HG02970 (cell line): Measurements from ENCODE around the gene LINC00632.
A peak's percentile ranks its signal among the peaks of the same experiment; 100 is the strongest.
"Not testable (repeated sequence)": the region's sequence is repeated elsewhere in the genome, so short reads cannot be mapped to it uniquely, and the experiment has no call there.

Experiments used
- ATAC-seq: cut with Tn5 transposase; IDR thresholded peaks from one replicate; pipeline ENCODE4 v1.9.1; 2021; ENCODE audit warnings: mild to moderate bottlenecking, moderate library complexity, moderate number of reproducible peaks; ENCODE audit not compliant: unreplicated experiment, low FRiP score

Gene LINC00632

DNA sequence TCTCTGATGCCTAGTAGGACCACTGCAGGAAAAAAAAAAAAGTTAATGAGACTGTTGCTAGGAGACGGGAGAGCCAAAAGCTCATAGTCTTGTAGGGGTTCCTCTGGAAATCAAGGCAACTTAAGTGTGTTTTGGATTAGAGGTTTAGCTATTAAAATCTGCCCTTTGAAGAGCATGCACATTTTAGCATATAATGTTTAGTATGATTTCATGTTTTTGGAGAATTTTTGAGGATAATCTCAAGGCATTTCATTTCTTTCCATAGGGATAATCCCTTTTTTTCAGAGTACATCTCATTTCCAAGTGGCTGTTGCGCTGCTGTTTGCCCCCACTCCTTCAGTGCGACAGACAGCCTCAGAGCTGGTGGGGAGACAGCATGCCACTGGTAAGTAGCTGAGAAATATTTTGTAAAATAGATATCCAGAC, at the start of gene LINC00632:
LINC00632 (plus strand) TSS at position 339 of the 426 bp plus-strand sequence.
- ATAC-seq, result no peak

DNA sequence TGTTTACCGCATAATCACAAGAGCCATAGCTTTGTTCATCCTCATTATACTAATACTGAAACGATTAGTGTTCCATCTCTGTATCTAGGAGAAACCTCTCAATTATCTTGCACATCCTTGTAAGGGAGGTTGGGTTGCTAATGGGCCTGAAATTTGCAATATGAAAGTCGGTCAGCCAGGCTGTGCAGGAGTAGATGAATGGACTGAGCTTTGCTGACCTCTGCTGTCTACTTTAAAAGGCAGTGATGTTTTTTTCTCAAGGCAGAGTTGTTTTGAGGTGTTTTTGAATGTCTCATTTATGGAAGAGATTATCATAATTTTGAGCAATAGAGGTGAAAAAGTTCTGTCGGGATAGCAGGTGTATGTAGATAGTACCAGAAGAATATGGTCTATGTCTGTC, 47.9 kb upstream of the LINC00632 start:
- no peak for ATAC-seq

DNA sequence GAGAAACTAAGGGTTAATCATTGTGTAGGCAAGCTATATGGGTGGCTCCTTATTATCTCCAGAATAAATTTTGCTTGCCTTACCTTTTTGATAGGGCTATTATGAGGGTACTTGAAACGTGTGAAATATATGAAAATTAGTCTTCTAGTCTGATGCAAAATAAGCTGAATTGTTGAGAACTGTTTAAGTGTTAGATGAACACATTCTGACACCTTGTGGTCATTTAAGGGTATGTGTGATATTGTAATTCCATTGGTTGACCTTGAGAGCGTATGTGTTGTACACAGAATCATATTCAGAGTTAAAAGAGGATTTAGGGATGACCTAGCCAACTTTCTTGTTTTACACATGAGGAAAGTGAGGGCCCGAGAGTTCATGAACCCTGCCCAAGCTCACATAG, 44.6 kb upstream of the LINC00632 start:
- no peak for ATAC-seq

DNA sequence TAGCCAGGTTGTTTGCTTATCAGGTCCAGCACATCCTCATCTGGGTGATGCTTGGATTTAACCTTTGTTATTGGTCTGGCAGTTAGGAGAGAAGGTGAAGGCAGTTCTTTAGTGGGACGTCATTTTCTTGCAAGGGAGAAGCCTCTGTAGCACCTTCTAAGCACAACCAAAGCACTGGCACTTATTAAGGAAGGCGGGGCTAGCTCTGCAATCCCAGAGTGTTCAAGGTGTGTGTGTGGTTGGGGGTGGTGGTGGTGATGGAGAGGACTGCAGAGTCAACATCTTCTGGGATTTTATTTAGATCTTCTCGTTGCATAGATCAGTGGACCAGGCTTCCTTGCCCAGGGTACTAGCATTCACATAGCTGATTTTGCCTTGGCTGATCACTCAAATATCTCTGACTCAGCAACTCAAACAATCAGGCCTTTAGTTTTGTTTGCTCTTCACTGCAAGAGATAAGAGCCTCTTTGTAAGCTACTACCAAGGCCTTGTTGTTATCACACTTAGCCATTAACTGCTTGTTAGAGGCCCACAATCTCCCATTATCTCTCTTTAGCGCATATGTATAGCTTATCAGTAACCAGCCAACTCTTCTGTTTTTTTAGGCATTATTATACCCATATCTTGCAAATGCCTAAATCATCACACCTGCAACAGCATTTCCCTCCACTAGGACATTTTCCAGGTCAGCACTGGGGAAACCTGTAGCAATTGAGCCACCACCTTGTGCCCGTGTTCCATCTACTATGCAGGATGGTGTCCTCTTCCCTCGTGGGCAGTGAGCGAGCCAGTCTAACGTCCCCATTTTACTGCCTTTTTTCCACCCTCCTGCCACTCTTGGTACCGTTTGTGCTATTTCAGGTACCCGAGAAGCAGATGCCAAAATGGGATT, 36.5 kb upstream of the LINC00632 start:
- ATAC-seq, result no peak

DNA sequence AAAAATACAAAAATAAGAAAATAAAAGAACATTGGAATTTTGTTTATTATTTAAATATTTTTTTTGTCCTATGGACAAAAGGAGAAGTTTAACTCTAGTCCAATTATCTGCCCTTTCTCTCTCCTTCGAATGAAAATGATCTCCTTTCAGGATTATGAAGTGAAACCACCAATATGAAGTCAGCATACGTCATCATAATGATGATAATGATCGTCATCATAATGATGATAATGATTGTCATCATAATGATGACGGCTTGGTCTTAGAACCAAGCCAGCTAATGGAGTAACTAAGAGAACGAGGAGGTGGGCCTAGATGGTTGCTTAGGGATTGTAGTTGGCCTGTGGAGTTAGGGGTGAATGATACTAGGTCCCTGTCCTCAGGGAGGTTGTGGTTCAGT, 21.9 kb upstream of the LINC00632 start:
- no peak for ATAC-seq

DNA sequence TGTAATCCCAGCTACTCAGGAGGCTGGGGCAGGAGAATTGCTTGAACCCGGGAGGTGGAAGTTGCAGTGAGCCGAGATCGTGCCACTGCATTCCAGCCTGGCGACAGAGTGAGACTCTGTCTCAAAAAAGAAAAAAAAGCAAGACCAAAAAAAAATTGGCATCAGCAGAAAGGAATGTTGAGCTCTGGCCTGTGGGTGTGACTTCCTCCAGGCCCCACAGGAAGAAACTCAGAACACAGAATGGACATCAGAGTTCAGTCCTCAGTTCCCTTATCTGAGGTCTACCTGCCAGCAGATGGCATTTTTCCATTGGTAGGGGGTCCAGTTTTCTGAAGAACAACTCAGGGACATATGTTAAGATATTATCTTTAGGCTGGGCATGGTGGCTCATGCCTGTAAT, 18.0 kb upstream of the LINC00632 start:
- ATAC-seq, result not testable (repeated sequence)

DNA sequence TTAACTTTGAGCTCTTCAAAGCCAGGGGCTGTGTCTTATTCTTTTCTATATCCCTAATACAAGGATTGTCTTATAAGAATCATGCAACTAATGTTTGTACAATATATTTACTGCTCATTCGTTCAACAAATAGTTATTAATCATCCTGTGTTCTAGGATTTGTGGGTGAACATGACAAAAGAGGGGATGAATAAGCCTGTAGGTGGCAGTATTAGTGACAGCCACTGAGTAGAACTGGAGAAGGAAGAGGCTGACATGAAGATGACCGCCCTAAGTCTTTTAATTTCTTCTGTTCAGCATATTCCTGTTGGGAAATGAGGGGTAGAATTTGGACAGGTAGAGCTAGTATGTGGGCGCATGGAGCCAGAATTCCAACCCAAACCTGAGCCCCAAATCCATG, 11.9 kb upstream of the LINC00632 start:
- ATAC-seq, result no peak

DNA sequence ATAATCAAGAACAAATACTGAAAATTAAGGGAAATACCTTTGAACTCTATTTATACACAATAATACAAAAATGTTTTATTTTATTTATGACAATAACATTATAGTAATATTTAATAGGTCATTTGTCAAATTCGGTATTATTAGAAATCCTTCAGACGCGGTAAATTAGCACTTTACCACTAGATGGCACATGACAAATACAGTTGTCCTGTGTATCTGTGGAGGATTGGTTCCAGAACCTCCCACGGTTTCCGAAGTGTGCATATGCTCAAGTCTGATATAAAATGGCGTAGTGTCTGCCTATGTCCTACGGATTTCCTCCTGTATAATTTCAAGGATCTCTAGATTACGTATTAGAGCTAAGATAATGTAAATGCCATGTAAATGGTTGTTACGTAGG, 8.1 kb upstream of the LINC00632 start:
- no peak for ATAC-seq

DNA sequence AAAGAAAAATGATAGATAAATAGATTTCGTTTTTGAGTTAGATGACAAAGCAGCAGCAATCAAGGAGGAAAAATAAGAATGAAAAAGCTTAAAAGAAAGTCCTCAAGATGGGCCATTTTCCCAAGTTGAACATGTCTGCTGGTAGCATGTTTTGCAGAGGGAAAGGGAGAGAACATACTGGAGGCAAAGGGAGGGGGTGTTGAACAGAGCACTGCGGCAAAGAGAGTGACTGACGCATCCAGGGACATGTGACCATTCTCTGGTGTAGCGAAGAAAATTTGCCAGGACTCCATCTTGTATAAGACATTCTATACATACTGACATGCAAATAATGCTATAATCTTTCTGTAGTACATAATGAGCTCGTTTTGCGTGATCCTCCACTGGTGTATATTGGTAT, 1.2 kb downstream of the LINC00632 start:
- ATAC-seq, result no peak

DNA sequence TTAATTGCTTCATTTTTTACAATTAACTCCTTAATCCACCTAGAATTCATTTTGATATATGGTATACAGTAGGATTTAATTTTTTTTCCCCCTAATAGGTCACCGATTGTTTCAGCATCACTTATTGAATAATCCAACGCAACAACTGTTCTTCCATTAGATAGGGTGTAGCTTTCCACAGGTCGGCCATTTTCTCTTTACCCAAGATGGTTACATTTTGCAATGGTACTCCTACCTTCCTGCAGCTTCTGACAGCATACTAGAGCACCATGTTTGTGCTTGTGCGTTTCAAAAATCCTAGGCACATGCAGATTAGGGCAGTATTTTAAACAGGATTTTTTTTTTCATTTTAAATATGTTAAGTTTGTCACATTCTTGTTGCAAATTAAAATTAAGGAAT, 2.3 kb downstream of the LINC00632 start:
- ATAC-seq, result no peak

DNA sequence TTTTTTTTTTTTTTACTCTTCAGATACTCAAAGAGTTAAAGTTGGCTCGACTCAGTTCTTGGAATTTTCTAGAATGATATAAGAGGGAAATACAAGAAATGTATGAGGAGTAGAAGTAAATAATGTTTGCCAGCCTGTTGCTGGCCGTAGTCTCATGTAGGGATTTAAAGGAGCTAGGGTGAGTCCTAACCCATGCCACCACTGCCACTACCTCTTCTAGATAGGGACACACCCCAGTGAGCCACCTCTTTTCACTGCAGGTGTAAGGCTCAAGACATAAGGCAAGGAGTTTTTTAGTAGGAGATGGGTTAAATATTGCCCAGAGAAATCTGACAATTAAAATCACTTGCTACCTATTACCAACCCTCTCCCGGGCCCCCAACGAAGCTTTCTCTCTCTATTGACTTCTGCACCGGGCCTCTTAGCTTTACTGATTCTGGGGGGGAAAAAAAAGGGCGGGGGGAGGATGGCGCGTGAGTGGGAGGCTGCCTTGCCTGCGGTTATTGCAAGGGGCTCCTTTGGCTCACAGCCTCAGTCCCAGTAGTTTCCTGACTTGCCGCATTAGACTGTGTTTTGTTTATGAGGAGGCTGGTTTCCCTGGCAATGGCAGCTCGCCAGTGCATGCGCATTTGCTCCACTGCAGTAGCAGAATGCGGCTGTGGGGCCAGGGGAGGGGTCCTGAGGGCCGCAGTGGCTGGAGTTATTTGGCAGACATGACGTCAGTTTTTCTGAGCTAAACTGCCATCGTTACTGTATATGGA, 3.0 kb downstream of the LINC00632 start:
- no peak for ATAC-seq

DNA sequence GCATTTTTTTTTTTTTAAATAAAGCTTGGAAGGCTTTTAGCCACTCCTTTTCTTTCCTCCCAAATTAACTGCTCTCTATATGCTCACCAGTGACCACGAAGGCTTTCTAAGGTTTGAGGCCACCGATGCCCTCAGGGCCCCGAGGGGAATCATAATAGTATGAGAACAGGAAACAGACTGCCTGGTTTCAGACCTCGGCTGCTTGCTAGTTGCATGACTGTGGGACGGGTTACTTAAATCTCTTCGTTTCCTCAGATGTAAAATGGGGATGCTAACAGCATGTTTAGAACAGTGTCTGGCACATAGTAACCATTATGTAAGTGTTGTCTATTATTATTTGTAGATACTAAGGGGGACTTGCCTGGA, 3.6 kb downstream of the LINC00632 start:
- no peak for ATAC-seq

DNA sequence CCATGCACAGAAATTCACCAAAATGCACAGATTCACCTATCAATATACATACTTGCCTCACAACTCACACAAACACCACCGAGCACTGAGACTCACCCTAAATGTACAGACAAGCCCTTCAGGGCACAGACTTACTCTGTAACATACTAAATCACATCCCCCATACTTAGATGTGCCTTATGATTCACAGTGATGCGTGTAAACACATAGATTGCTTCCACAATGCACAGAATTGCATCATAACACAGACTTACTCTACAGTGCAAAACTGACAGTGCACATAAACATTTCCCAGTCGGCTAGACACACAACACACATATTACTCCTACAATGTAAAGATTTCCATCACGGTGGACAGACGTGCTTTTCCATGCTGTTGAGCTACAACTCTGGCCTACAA, 6.2 kb downstream of the LINC00632 start:
- ATAC-seq, result no peak

DNA sequence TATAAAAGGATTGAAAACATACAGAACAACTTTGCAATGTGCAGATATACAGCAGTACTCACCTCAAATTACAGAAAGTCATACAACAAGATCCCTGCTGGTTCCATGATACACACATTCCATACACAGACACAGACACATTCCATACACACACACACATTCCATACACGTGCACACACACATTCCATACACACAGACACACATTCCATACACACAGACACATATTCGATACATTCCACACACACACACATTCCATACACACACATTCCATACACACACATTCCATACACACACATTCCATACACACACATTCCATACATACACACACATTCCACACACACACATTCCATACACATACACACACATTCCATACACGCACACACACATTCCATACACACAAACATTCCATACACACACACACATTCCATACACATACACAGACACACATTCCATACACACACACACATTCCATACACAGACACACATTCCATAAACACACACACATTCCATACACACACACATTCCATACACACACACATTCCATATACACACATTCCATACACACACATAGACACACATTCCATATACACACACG, 13.7 kb downstream of the LINC00632 start:
- no peak for ATAC-seq

DNA sequence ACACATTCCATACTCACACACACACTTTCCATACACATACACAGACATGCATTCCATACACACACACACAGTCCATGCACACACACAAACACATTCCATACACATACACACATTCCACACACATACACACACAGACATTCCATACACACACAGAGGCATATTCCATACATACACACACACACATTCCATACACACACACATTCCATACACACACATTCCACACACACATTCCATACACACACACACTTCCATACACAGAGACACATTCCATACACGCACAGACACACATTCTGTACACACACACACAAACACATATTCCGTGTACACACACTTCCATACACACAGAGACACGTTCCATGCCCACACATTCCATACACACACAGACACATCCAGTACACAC, 14.8 kb downstream of the LINC00632 start:
- ATAC-seq, result no peak

DNA sequence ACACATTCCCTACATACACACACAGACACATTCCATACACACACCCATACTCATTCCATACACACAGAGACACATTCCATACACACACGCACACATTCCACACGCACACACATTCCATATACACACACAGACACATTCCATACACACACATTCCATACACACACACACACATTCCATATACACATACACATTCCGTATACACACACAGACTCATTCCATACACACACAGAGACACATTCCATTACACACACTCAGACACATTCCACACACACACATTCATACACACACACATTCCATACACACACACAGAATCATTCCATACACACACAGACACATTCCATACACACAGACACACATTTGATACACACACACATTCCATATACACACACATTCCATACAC, 15.2 kb downstream of the LINC00632 start:
- ATAC-seq, result no peak

DNA sequence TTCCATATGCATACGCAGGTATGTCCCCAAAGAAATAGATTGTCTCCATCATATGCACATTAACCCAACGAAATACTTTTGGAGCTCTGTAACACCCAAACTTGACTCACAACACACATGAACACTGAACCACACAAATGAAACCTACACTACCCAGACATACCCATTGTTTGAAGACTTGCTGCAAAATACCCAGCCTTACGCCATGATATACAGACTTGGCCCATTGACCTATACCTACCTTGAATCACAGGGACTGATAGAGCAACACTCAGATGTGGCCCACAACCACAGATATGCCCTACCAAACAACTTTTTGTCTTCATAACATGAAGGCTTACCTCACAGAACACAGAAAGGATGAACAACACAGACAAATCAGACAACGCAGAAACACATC, 15.9 kb downstream of the LINC00632 start:
- ATAC-seq, result no peak

DNA sequence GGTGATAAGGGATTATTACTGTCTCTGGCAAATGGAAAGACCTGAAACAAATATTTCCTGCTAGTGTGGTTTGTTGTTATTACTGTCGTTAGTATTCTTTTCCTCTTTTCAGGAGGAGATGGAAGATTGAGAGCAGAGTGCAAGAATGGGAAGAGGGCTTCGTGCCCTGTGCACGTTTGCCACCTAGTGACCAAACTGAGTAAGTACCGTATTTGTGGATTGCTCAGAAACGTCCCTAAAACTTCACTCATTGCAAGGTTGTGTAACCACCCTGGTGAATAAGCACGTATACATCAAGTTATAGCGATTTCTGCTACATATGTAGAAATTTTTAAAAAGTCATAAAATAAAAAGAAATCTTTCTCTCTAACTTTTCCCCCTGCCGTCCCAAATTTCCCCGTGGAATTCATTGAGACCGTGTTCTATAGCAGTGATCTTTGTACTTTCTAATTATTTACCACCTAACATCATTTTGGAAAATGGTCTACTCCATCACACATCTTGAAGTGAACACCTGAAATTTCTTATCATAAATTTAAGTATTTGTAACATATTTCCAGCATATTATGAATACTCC, 24.3 kb downstream of the LINC00632 start:
- peak; percentile 69 for ATAC-seq

DNA sequence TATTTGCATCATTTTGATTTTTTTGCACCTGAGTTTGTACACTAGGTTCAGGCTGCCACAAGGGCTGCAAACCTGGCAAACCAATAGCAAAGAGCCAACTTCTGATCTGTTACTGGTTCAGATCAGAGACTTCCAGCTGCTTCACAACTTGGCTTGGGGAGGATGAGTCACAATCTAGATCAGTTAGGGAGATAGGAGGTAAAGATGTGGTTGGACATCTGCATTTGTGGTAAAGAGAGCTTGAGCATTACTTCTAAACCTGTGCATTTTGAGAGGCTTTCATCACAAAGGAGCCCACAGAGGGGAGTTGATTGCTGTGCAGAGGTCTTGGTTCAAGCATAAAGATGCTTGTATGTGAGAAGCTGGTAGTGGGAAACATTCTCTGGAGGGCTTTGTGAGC, 34.5 kb downstream of the LINC00632 start:
- no peak for ATAC-seq

DNA sequence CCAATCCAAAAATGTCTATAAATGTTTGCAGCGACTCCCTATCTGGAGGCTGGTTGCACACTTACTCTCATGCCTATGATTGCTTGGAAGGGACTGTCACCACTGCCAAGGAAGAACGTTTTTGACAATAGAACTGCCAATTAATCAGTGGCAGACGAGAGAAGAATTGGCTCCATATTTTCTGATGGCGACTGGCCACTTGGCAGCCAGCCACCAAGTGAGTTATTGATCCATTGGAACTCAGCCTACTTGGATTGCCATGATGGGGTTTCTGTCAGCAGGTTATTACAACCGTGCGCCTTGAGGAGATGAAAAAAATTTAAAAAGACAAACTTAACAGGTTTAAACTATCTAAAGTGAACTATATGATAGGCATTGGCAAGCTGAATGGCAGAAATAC, 47.4 kb downstream of the LINC00632 start:
- ATAC-seq, result no peak

DNA sequence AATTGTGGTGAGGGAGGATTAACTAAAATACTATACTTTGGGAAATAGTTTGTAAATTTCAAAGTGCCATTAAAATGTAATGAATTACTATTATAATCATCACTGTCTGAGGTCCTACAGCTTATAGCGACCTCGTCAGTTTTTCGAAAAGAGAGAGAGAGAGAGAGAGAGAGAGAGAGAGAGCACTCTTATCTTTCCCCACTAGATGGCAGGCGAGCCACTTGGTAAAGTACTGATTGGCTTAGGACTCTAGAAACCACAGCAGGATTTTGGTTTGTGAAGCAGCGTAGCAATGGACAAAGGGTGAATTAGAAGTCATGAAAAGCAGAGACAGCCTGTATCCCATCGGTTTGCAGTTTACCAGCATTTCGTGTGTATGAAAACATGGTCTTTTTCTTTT, 52.5 kb downstream of the LINC00632 start:
- peak; percentile 62 for ATAC-seq
